A549 (cell line): Measurements from ENCODE around the gene PEX10.

ENCODE experiments used
- CTCF ChIP-seq: fragments of >200 bp; sonication (Bioruptor Twin); formaldehyde crosslinking; IDR thresholded peaks from 3 replicates; pipeline ENCODE4 v1.5.1; 2016
- FOSL2 ChIP-seq, 2 experiments: fragments of 450-650 bp in 1 of 2; fragments of >200 bp in 1 of 2; sonication (Bioruptor Twin) in 1 of 2; formaldehyde crosslinking; IDR thresholded peaks; 2 replicates each; pipeline versions ENCODE4 v1.5.0 to v1.6.1; 2016 to 2020; ENCODE audit warnings: mild to moderate bottlenecking in 1 of 2, moderate library complexity in 1 of 2
- MYC ChIP-seq: IDR thresholded peaks from 2 replicates; pipeline ENCODE4 v1.6.1; 2012; ENCODE audit warnings: mild to moderate bottlenecking, inconsistent platforms, low read length, improper control_type of control experiment, borderline replicate concordance
- POLR2A ChIP-seq: IDR thresholded peaks from 2 replicates; pipeline ENCODE4 v1.6.1; 2012; ENCODE audit warnings: mild to moderate bottlenecking, low read length
- RCOR1 ChIP-seq: fragments of 150-350 bp; IDR thresholded peaks from 2 replicates; pipeline ENCODE4 v1.6.1; 2014; ENCODE audit warnings: antibody characterized with exemption, low read length, low read depth
- RNF2 ChIP-seq: fragments of 200-600 bp; sonication (generic); IDR thresholded peaks from 2 replicates; pipeline ENCODE4 v1.6.1; 2016; ENCODE audit warnings: low read depth, mild to moderate bottlenecking, antibody characterized with exemption, moderate library complexity, borderline replicate concordance
- SMC3 ChIP-seq: fragments of >200 bp; sonication (Bioruptor Twin); formaldehyde crosslinking; IDR thresholded peaks from 3 replicates; pipeline ENCODE4 v1.6.1; 2018; ENCODE audit warnings: inconsistent platforms
- USF2 ChIP-seq: fragments of 450-650 bp; IDR thresholded peaks from 2 replicates; pipeline ENCODE4 v1.6.1; 2014; ENCODE audit warnings: antibody characterized with exemption
- ZC3H11A ChIP-seq: fragments of 450-650 bp; IDR thresholded peaks from 2 replicates; pipeline ENCODE4 v1.6.1; 2014; ENCODE audit warnings: antibody characterized with exemption, mild to moderate bottlenecking

GRCh38 chr1:2431103-2431502, 18.7 kb upstream of the PEX10 start:
- no peak for TF ChIP-seq CTCF
- no peak for TF ChIP-seq USF2
- TF ChIP-seq RNF2: no peak
- TF ChIP-seq FOSL2 (IDR thresholded peaks at IDR 0.05): no peak
- no peak for TF ChIP-seq FOSL2 (CRISPR knock-in tag; IDR thresholded peaks at IDR 0.05)
- TF ChIP-seq RCOR1: no peak
- TF ChIP-seq ZC3H11A: no peak
- TF ChIP-seq POLR2A: no peak
- no peak for TF ChIP-seq MYC
- no peak for TF ChIP-seq SMC3
